GM12878 (cell line): ENCODE data around the gene PPP2R2D. TPM values are rescaled to one million over a fixed set of nuclear protein-coding genes. Genes with fewer than 3 reads are reported as not detected.
A peak's percentile ranks its signal among the peaks of the same experiment; 100 is the strongest.

ENCODE experiments used
- ATAC-seq: fragments of 200-7000 bp; cut with Tn5 transposase; 3 replicates; pipeline ENCODE4 v1.9.1; 2020; ENCODE audit warnings: mild to moderate bottlenecking, moderate library complexity
- BruUV-seq: library from RNA; stranded (reverse); fragments of 400-500 nt; replicated peaks from 2 replicates; lab custom pipeline; 2021; lab: Mats Ljungman, UMichigan
- CTCF ChIA-PET: fragments of 300-600 bp; sonication (Branson Sonifier 250); formaldehyde crosslinking; extraction: SDS; loops from one replicate; lab custom pipeline; 2021; ENCODE audit warnings: inconsistent platforms; lab: Yijun Ruan, JAX
- POLR2A ChIA-PET: fragments of 350-600 bp; formaldehyde crosslinking; extraction: SDS; loops from one replicate; lab custom pipeline; 2021; ENCODE audit warnings: inconsistent platforms; lab: Charles Lee
- RAD21 ChIA-PET: fragments of 300-600 bp; sonication (Branson Sonifier 250); formaldehyde crosslinking; loops from one replicate; lab custom pipeline; 2023; ENCODE audit warnings: antibody characterized with exemption; ENCODE audit not compliant: unreplicated experiment; lab: Charles Lee
- SMC1A ChIA-PET: fragments of 300-600 bp; sonication (Branson Sonifier 250); formaldehyde crosslinking; loops from one replicate; lab custom pipeline; 2023; ENCODE audit not compliant: unreplicated experiment, uncharacterized antibody; lab: Charles Lee
- DNase-seq: peaks from one replicate; pipeline ENCODE4 v3.0.0-alpha.2; 2011; ENCODE audit warnings: low read depth, low spot score
- FAIRE-seq: peaks from 3 replicates; lab custom pipeline; 2011; peaks lifted over from hg19 to GRCh38; lab: Jason Lieb, UNC
- H2AFZ ChIP-seq: 2 replicates; pipeline ENCODE4 v1.6.0; 2011; ENCODE audit warnings: low read depth, low read length, control low read depth; ENCODE audit not compliant: control insufficient read depth
- H3K27ac ChIP-seq: 2 replicates; pipeline ENCODE4 v1.5.1; 2011; ENCODE audit warnings: control low read depth; ENCODE audit not compliant: control insufficient read depth, insufficient read depth
- H3K27me3 ChIP-seq, 2 experiments: replicated peaks in 1 of 2; 2 replicates each; pipeline versions ENCODE4 v1.6.0 to v1.6.1; 2011; ENCODE audit warnings: low read length in 1 of 2; ENCODE audit not compliant: control insufficient read depth in 2 of 2, insufficient read depth in 2 of 2
- H3K36me3 ChIP-seq, 2 experiments: 2 replicates each; pipeline ENCODE4 v1.5.1; 2011; ENCODE audit warnings: low read length in 1 of 2; ENCODE audit not compliant: control insufficient read depth in 2 of 2, insufficient read depth in 2 of 2
- H3K4me1 ChIP-seq: 2 replicates; pipeline ENCODE4 v1.6.1; 2011; ENCODE audit warnings: mild to moderate bottlenecking, low read length, moderate library complexity, mixed read lengths; ENCODE audit not compliant: control insufficient read depth, insufficient read depth
- H3K4me2 ChIP-seq: 2 replicates; pipeline ENCODE4 v1.6.0; 2011; ENCODE audit warnings: control low read depth; ENCODE audit not compliant: control insufficient read depth, insufficient read depth
- H3K4me3 ChIP-seq: fragments of 200-600 bp; sonication (generic); 2 replicates; pipeline ENCODE4 v1.5.1; 2016
- H3K79me2 ChIP-seq: 2 replicates; pipeline ENCODE4 v1.6.0; 2011; ENCODE audit warnings: low read length; ENCODE audit not compliant: control insufficient read depth, insufficient read depth
- H3K9ac ChIP-seq: 2 replicates; pipeline ENCODE4 v1.8.0; 2011; ENCODE audit warnings: low read length, control low read depth, mixed read lengths; ENCODE audit not compliant: control insufficient read depth, insufficient read depth
- H3K9me3 ChIP-seq: replicated peaks from 3 replicates; pipeline ENCODE4 v1.5.1; 2011; ENCODE audit warnings: mild to moderate bottlenecking, low read length; ENCODE audit not compliant: control insufficient read depth, insufficient read depth
- H4K20me1 ChIP-seq: 2 replicates; pipeline ENCODE4 v1.6.0; 2011; ENCODE audit not compliant: control insufficient read depth, insufficient read depth
- ATF7 ChIP-seq: fragments of 450-650 bp; IDR thresholded peaks from 2 replicates; pipeline ENCODE4 v1.6.1; 2016; ENCODE audit warnings: low read depth, mild to moderate bottlenecking
- EP300 ChIP-seq, 2 experiments: fragments of 150-350 bp in 1 of 2; IDR thresholded peaks; 2 replicates each; pipeline ENCODE4 v1.6.1; 2011 to 2012; ENCODE audit warnings: low read depth in 2 of 2, low read length in 2 of 2, borderline replicate concordance in 1 of 2, improper control_type of control experiment in 1 of 2, inconsistent platforms in 1 of 2; ENCODE audit not compliant: control insufficient read depth in 1 of 2
- ETV6 ChIP-seq, 2 experiments: fragments of 450-650 bp in 1 of 2; IDR thresholded peaks in 1 of 2; conservative IDR thresholded peaks in 1 of 2; 2 replicates each; pipeline ENCODE4 v1.6.1; 2014; ENCODE audit warnings: antibody characterized with exemption in 1 of 2, borderline replicate concordance in 1 of 2, low read depth in 1 of 2, mild to moderate bottlenecking in 1 of 2, moderate library complexity in 1 of 2
- ZNF592 ChIP-seq: fragments of 450-650 bp; IDR thresholded peaks from 2 replicates; pipeline ENCODE4 v1.6.1; 2017; ENCODE audit warnings: mild to moderate bottlenecking, moderate library complexity
- WGBS: methylation state at CpG from one replicate; pipeline ENCODE4 v1.1.6; 2016; ENCODE audit warnings: low lambda C conversion rate; ENCODE audit not compliant: insufficient replicate concordance, insufficient coverage; ENCODE audit errors: missing lambda C conversion rate; 5-methylcytosine and 5-hydroxymethylcytosine counted together
- in situ Hi-C: fragments of 300-500 bp; cut with MboI; formaldehyde crosslinking; loops from 9 replicates; pipeline ENCODE4 v1.14.3; 2018; ENCODE audit warnings: mixed read lengths
- intact Hi-C: fragments of 100-400 bp; cut with micrococcal nuclease; formaldehyde crosslinking; loops from one replicate; pipeline ENCODE4 v1.14.2; 2022; ENCODE audit not compliant: unreplicated experiment
- polyA plus RNA-seq, 11 experiments: library from polyadenylated mRNA; depleted of rRNA in 4 of 11; unstranded in 6 of 11; stranded (reverse) in 5 of 11; fragments of >200 nt; fragmentation: Nextera tagmentation in 4 of 11; fragmentation: Illumina TruSeq in 1 of 11; extraction: Ambion mirVana in 4 of 11; extraction: Trizol in 1 of 11; gene quantifications; 1 replicate in 1 of 11; 2 replicates in 10 of 11; pipeline versions ENCODE4 v1.2.1 to v1.2.3, GENCODE V29; 2011 to 2016; ENCODE audit warnings: inconsistent platforms in 2 of 11, missing spikeins in 2 of 11, low read depth in 1 of 11
- total RNA-seq, 4 experiments: library from RNA; depleted of rRNA in 3 of 4; stranded (reverse); fragments of >200 nt in 3 of 4; fragmentation: Illumina TruSeq in 1 of 4; extraction: Trizol in 1 of 4; gene quantifications; 2 replicates each; pipeline versions ENCODE4 v1.2.1 to v1.2.3, GENCODE V29; 2013 to 2021

The PPP2R2D gene
- total and polyA plus RNA-seq, 10 of the 15 experiments (the other 5 are each of a cell fraction or from before 2014, with no cell fraction given) = 2.8 to 41.9 (median 21.8) TPM

GRCh38 chr10:131926743-131927595, 26.2 kb downstream of the PPP2R2D start:
- no TSS peak for BruUV-seq
- peaks cover 78% of the 10 kb centered on the region for H3K79me2 ChIP-seq
- in situ Hi-C loops = no loop called here
- ChIA-PET SMC1A (no interaction called here), CTCF (no interaction called here), RAD21 (no interaction called here), POLR2A (interaction anchor here (0.5 kb wide), 1 partner anchor 56 kb away, joined by 4 read pairs; no protein-coding TSS in a partner anchor)
- no peak overlapping the region for H3K27ac ChIP-seq
- DNase-seq (no peak), ATAC-seq (no peak), FAIRE-seq (no peak)
- peaks cover 2 to 8% of the 10 kb centered on the region in 2 experiments; a peak in 3 of 4 replicates for H3K36me3 ChIP-seq
- TF ChIP-seq EP300 (IDR thresholded peaks at IDR 0.05; ENCODE audit: borderline replicate concordance in 1 of 2, control insufficient read depth in 1 of 2, low read depth in 2 of 2, low read length in 2 of 2) = no peak
- H2AFZ ChIP-seq = no peak overlapping the region
- peaks cover 4% of the 10 kb centered on the region; the same call in 1 of the 2 replicates for H4K20me1 ChIP-seq
- intact Hi-C loops = no loop called here
- no peak overlapping the region for H3K9ac ChIP-seq
- WGBS = over 99% methylated on average over 19 of the region's 28 CpGs
- H3K4me1 ChIP-seq = peaks cover 25% of the 10 kb centered on the region
- H3K4me3 ChIP-seq = no peak overlapping the region
- no peak overlapping the region for H3K4me2 ChIP-seq
- H3K9me3 ChIP-seq = peaks cover 7% of the 10 kb centered on the region
- H3K27me3 ChIP-seq = no peaks in the 10 kb centered on the region

GRCh38 chr10:131928248-131929095, 27.7 kb downstream of the PPP2R2D start:
- Histone ChIP-seq H3K4me1 (peaks cover 25% of the 10 kb centered on the region), H3K9ac (peak overlapping the region; percentile 2; the same call in 1 of the 2 replicates), H2AFZ (no peak overlapping the region; the same call in 1 of the 2 replicates), H3K36me3 (peaks cover 2 to 6% of the 10 kb centered on the region in 2 experiments; a peak in 3 of 4 replicates), H3K4me2 (peak overlapping the region; percentile 87), H3K27ac (peak overlapping the region; percentile 38), H3K4me3 (peak overlapping the region; percentile 6; the same call in 1 of the 2 replicates), H3K27me3 (no peaks in the 10 kb centered on the region), H3K79me2 (peaks cover 75% of the 10 kb centered on the region), H4K20me1 (peaks cover 4% of the 10 kb centered on the region; the same call in 1 of the 2 replicates), H3K9me3 (peaks cover 3% of the 10 kb centered on the region; the same call in 2 of the 3 replicates)
- CTCF ChIA-PET = interaction anchor here (0.8 to 1.4 kb wide), 2 partner anchors 15 to 54 kb away, joined by 3 read pairs; no protein-coding TSS in a partner anchor
- RAD21 ChIA-PET = no interaction called here
- POLR2A ChIA-PET = no interaction called here
- intact Hi-C loops = no loop called here
- no peak for FAIRE-seq
- DNase-seq = peak; percentile 40
- ATAC-seq = peak; percentile 93
- no TSS peak for BruUV-seq
- in situ Hi-C loops = no loop called here
- WGBS = 19% methylated on average over 18 of the region's 18 CpGs
- SMC1A ChIA-PET = interaction anchor here (2.1 kb wide), 1 partner anchor 21 kb away, joined by 4 read pairs; no protein-coding TSS in a partner anchor
- TF ChIP-seq ATF7 (0 out of 2 replicates have a peak, but pooled peaks have one; percentile 17), ZNF592 (no peak), ETV6 (conservative IDR thresholded peaks at IDR 0.05 in 1 of 2, IDR thresholded peaks at IDR 0.05 in 1 of 2; ENCODE audit: borderline replicate concordance in 1 of 2, low read depth in 1 of 2) (no peak)
